Psoas muscle (tissue), 8 donors: Measurements from ENCODE around the gene SRM. TPM values are rescaled to one million over a fixed set of nuclear protein-coding genes. Genes with fewer than 3 reads are reported as not detected.
A peak's percentile ranks its signal among the peaks of the same experiment; 100 is the strongest.

Experiments used
- ATAC-seq, 4 donors: fragments of 200-7000 bp; cut with Tn5 transposase; one replicate each; pipeline ENCODE4 v1.9.1; 2020; ENCODE audit warnings: moderate library complexity in 3 of 4, mild to moderate bottlenecking in 2 of 4
- DNase-seq, 2 donors: peaks; one replicate each; pipeline ENCODE4 v3.0.0-alpha.2; 2020
- H3K27ac ChIP-seq: fragments of 200-600 bp; one replicate; pipeline ENCODE4 v1.8.0; 2022
- H3K27me3 ChIP-seq, 3 donors: fragments of 200-600 bp in 1 of 3; one replicate each; pipeline versions ENCODE4 v1.6.1 to v1.8.0; 2013 to 2022; ENCODE audit warnings: low read length in 2 of 3, mild to moderate bottlenecking in 2 of 3, moderate library complexity in 1 of 3; ENCODE audit not compliant: insufficient read depth in 3 of 3
- H3K36me3 ChIP-seq, 2 donors: fragments of 200-600 bp in 1 of 2; one replicate each; pipeline versions ENCODE4 v1.6.1 to v1.8.0; 2013 to 2022; ENCODE audit warnings: low read depth in 1 of 2, mild to moderate bottlenecking in 1 of 2, moderate library complexity in 1 of 2; ENCODE audit not compliant: insufficient read depth in 1 of 2
- H3K4me1 ChIP-seq: fragments of 200-600 bp; one replicate; pipeline ENCODE4 v1.8.0; 2022
- H3K4me3 ChIP-seq: fragments of 200-600 bp; one replicate; pipeline ENCODE4 v1.8.0; 2022; ENCODE audit warnings: mild to moderate bottlenecking
- H3K9me3 ChIP-seq: fragments of 200-600 bp; one replicate; pipeline ENCODE4 v1.8.0; 2022
- WGBS, 3 donors: extraction: QIAGEN DNeasy Blood & Tissue Kit; methylation state at CpG; one replicate each; pipeline versions ENCODE4 v1.1.6 to v1.1.7; 2013; 5-methylcytosine and 5-hydroxymethylcytosine counted together
- intact Hi-C, 2 donors: fragments of 100-400 bp; cut with DNase I; formaldehyde crosslinking; loops; one replicate each; pipeline versions ENCODE4 v1.11.0 to v1.14.2; 2022
- polyA plus RNA-seq, 3 donors: library from polyadenylated mRNA; stranded (reverse); fragments of 200-250 nt; gene quantifications; one replicate each; pipeline ENCODE4 v1.2.3, GENCODE V29; 2013
- total RNA-seq, 4 donors: library from RNA; stranded (reverse); fragmentation: NEBNext Ultra II Directional in 2 of 4; extraction: Animal tissue kit (Norgen Biotek cat#: 25700) in 2 of 4; gene quantifications; one replicate each; pipeline versions ENCODE4 v1.2.1 to v1.2.4, GENCODE V29; 2021 to 2023
- TF ChIP-seq, protein P1 (sequence below): fragments of 200-600 bp; IDR thresholded peaks from one replicate; pipeline ENCODE4 v1.8.0; 2022; ENCODE audit warnings: antibody characterized with exemption
- donor health status: healthy with polysubstance abuse.
- donor health status: DM: no; HTN: no; CAD: no; lungs with moderate emphysema.
- donor health status: Bipolar disorder and iron deficiency.
- donor health status: healthy.
- donor health status: DM: yes; HTN: yes; CAD: no.
- donor health status: DM: no; HTN: no; CAD: no.
- donor health status: DM: no; HTN: no; CAD: no.
- donor health status: DM: yes; HTN: yes; CAD: no.

Gene SRM
- total and polyA plus RNA-seq, 7 donors = 60.4 to 163 (median 79.3) TPM

GRCh38 chr1:11013160-11013531, 46.7 kb downstream of the SRM start:
- H3K27ac ChIP-seq = peak overlapping the region; percentile 97
- DNase-seq (no peak), ATAC-seq (peak in 2 of 4 donors; percentile 2)
- TF ChIP-seq, protein P1, sequence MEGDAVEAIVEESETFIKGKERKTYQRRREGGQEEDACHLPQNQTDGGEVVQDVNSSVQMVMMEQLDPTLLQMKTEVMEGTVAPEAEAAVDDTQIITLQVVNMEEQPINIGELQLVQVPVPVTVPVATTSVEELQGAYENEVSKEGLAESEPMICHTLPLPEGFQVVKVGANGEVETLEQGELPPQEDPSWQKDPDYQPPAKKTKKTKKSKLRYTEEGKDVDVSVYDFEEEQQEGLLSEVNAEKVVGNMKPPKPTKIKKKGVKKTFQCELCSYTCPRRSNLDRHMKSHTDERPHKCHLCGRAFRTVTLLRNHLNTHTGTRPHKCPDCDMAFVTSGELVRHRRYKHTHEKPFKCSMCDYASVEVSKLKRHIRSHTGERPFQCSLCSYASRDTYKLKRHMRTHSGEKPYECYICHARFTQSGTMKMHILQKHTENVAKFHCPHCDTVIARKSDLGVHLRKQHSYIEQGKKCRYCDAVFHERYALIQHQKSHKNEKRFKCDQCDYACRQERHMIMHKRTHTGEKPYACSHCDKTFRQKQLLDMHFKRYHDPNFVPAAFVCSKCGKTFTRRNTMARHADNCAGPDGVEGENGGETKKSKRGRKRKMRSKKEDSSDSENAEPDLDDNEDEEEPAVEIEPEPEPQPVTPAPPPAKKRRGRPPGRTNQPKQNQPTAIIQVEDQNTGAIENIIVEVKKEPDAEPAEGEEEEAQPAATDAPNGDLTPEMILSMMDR = no peak
- H3K9me3 ChIP-seq = no peaks in the 10 kb centered on the region
- peak overlapping the region; percentile 93 for H3K4me3 ChIP-seq
- H3K27me3 ChIP-seq = no peaks in the 10 kb centered on the region
- H3K36me3 ChIP-seq = peaks cover 4 to 50% of the 10 kb centered on the region in 2 donors
- 1 to 3% (median 2%) methylated on average over 11 of the region's 11 CpGs for WGBS, 3 donors
- intact Hi-C loops = loop anchor here in 1 of 2 donors (10.0 kb wide), 1 partner anchor 48 kb away; no protein-coding TSS in a partner anchor
- H3K4me1 ChIP-seq = peaks cover 37% of the 10 kb centered on the region

DNA sequence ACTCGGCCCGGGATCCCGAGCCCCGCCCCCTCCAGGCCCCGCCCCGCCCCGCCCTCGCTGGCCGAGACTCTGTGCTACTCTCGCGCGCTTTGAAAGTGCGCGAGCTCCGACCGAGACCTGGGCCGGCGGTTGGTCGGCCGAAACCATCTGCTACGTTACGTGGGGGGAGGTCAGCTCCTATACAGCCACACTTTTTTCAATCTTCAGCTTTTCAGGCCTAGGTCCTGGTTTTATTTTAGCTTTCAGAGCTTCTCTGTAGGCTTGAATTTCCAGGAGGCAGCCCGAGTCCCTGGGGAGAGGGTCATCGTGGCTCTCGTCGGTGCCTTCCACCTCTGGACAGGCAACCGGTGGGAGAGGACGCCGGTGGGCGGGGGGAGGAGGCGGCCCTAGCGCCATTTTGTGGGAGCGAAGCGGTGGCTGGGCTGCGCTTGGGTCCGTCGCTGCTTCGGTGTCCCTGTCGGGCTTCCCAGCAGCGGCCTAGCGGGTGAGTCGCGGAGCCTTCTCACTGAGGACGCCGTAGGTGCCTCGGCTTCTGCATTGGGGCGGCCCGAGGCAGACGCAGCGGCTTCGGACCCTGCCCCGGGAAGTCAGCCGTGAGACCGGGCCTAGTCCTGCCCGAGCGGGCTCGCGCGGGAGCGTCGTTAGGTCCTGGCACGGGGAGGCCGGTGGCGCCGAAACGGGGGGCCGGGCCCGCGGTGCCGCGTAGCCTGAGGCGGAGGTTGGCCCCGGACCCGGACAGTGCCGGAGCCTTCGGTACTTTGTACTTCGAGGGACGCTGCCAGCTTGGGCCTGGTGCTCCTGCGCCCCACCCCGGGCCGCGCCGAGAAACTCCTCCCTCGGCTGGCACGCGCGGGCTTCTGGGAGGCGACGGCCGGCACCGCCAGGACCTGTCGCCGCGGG, 47.3 kb downstream of the SRM start, which contains the start of gene TARDBP:
TARDBP (plus strand) TSS at position 395 of the 900 bp plus-strand sequence. CDS start 1,074 bp downstream, outside the sequence.
- Histone ChIP-seq H3K27me3 (no peaks in the 10 kb centered on the region), H3K4me1 (peaks cover 37% of the 10 kb centered on the region), H3K36me3 (peaks cover 4 to 43% of the 10 kb centered on the region in 2 donors), H3K27ac (peak within 1 kb of the TSS; percentile 97), H3K9me3 (no peaks in the 10 kb centered on the region), H3K4me3 (peak within 1 kb of the TSS; percentile 93)
- intact Hi-C loops = loop anchor here in 1 of 2 donors (10.0 kb wide), 1 partner anchor 48 kb away; no protein-coding TSS in a partner anchor
- TF ChIP-seq, protein P1 = no peak
- 0 to 1% (median 0%) methylated on average over 85 to 94 of the region's 94 CpGs for WGBS, 3 donors
- DNase-seq (peak; percentile 90 to 95), ATAC-seq (peak; percentile 93 to 96 (median 96))

Other genes starting within 250 kb of the SRM start
- 100 to 1,000 TPM in 2 of 4 donors, 10 to 100 TPM in 2; 91.8 to 132 (median 103) TPM for gene TARDBP, start 47.4 kb downstream of the SRM start, total RNA-seq
- 100 to 1,000 TPM; 183 to 387 (median 258) TPM for gene TARDBP, start 47.4 kb downstream of the SRM start, polyA plus RNA-seq
- not detected for gene MASP2, start 12.8 kb downstream of the SRM start, total RNA-seq
- gene MASP2, start 12.8 kb downstream of the SRM start, polyA plus RNA-seq = under 1 TPM in 1 of 3 donors, not detected in 2; 0.03 TPM
- gene EXOSC10, start 39.9 kb upstream of the SRM start, total RNA-seq = 10 to 100 TPM; 16.3 to 34.8 (median 25.7) TPM
- gene EXOSC10, start 39.9 kb upstream of the SRM start, polyA plus RNA-seq = 10 to 100 TPM; 25.7 to 39.1 (median 30.8) TPM
- 1 to 10 TPM in 1 of 4 donors, under 1 TPM in 3; 0.10 to 1.4 (median 0.40) TPM for gene ANGPTL7, start 129.3 kb upstream of the SRM start, total RNA-seq
- gene ANGPTL7, start 129.3 kb upstream of the SRM start, polyA plus RNA-seq = 1 to 10 TPM in 1 of 3 donors, under 1 TPM in 2; 0.83 to 1.6 (median 0.89) TPM
- gene MTOR, start 202.5 kb upstream of the SRM start, total RNA-seq = 10 to 100 TPM; 35.0 to 50.8 (median 47.1) TPM
- gene MTOR, start 202.5 kb upstream of the SRM start, polyA plus RNA-seq = 10 to 100 TPM; 24.0 to 44.0 (median 33.7) TPM
- 10 to 100 TPM; 21.9 to 29.4 (median 26.7) TPM for gene UBIAD1, start 213.2 kb upstream of the SRM start, total RNA-seq
- 10 to 100 TPM; 19.0 to 28.3 (median 24.4) TPM for gene UBIAD1, start 213.2 kb upstream of the SRM start, polyA plus RNA-seq